ENCODE results near the gene SEC24B. TPM values are rescaled to one million over a fixed set of nuclear protein-coding genes. Genes with fewer than 3 reads are reported as not detected.

The SEC24B gene
- total RNA-seq, 1 experiment from 2014 or later: 35.0 TPM

DNA sequence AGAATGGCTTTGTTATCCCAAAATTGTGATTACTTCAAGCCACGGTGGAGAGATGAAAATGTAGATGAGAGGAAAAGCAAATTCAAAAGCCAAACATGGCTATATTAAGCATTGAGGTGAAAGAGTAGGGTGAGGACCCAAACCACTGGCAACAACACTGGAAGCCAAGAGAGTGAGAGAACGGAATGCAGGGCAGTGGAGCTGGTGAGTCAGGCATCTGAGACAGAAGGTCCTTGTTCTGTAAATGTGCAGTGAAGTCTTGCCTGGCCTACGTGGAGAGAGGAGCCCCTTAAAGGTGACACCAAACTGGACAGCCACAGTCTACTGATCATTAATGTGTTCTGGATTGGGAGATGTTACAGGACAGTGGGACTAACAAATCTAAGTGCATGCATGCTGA is 22.8 kb upstream of the SEC24B start:
- ChIA-PET POLR2A (no interaction called here), CTCF (interaction anchor here (0.7 to 1.1 kb wide), 5 partner anchors 9 to 560 kb away, joined by 3 to 5 read pairs (median 3); no protein-coding TSS in a partner anchor)
- no TSS peak for BruUV-seq (replicated peaks)
- H3K27me3 Mint-ChIP-seq (ENCODE audit: insufficient read depth, unreplicated experiment): no peaks in the 10 kb centered on the region
- H3K4me1 Mint-ChIP-seq (ENCODE audit: insufficient read depth, unreplicated experiment): peaks cover 13% of the 10 kb centered on the region
- no peaks in the 10 kb centered on the region for H3K36me3 Mint-ChIP-seq (ENCODE audit: insufficient read depth, unreplicated experiment)
- intact Hi-C loops (cut with micrococcal nuclease): no loop called here
- TF ChIP-seq, protein P1, sequence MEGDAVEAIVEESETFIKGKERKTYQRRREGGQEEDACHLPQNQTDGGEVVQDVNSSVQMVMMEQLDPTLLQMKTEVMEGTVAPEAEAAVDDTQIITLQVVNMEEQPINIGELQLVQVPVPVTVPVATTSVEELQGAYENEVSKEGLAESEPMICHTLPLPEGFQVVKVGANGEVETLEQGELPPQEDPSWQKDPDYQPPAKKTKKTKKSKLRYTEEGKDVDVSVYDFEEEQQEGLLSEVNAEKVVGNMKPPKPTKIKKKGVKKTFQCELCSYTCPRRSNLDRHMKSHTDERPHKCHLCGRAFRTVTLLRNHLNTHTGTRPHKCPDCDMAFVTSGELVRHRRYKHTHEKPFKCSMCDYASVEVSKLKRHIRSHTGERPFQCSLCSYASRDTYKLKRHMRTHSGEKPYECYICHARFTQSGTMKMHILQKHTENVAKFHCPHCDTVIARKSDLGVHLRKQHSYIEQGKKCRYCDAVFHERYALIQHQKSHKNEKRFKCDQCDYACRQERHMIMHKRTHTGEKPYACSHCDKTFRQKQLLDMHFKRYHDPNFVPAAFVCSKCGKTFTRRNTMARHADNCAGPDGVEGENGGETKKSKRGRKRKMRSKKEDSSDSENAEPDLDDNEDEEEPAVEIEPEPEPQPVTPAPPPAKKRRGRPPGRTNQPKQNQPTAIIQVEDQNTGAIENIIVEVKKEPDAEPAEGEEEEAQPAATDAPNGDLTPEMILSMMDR (IDR thresholded peaks at IDR 0.05; ENCODE audit: unreplicated experiment): no peak
- DNase-seq (ENCODE audit: unreplicated experiment): no peak
- no peak overlapping the region for H3K27ac Mint-ChIP-seq (ENCODE audit: low read depth, unreplicated experiment)
- H3K4me3 Mint-ChIP-seq (ENCODE audit: unreplicated experiment): no peak overlapping the region
- no peaks in the 10 kb centered on the region for H3K9me3 Mint-ChIP-seq (ENCODE audit: unreplicated experiment)

- CTCF ChIA-PET: interaction anchor here (0.5 to 1.4 kb wide), 9 partner anchors 10 to 888 kb away, joined by 3 to 8 read pairs (median 3); partner anchors contain the start of genes CASP6 and SEC24B
- POLR2A ChIA-PET: interaction anchor here (1.1 kb wide), 1 partner anchor 733 kb away, joined by 4 read pairs; no protein-coding TSS in a partner anchor
- H3K9me3 Mint-ChIP-seq (ENCODE audit: unreplicated experiment): no peaks in the 10 kb centered on the region
These were observed 21.7 kb upstream of the SEC24B start for GRCh38 chr4:109411964-109412363.

DNA sequence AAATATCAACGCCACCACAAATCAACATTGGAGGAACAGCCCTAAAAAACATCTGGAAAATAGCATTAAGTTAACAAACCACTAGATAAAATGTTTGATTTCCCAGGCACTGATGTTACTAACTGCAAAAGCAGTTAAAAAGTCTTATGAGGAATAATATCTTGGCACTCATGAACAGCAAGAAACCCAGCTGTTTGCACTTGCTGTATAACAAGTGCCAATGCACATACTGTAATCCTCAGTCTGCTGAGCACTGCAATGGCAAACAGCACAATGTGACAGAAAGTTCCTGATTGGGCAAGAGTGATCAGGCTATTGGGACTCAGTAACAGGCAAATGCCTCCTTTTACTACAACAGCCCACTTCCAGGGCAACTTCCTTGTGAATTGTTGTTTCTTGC is 20.8 kb upstream of the SEC24B start:
- DNase-seq (ENCODE audit: unreplicated experiment): no peak
- peaks cover 13% of the 10 kb centered on the region for H3K4me1 Mint-ChIP-seq (ENCODE audit: insufficient read depth, unreplicated experiment)
- no peaks in the 10 kb centered on the region for H3K27me3 Mint-ChIP-seq (ENCODE audit: insufficient read depth, unreplicated experiment)
- no TSS peak for BruUV-seq (replicated peaks)
- H3K27ac Mint-ChIP-seq (ENCODE audit: low read depth, unreplicated experiment): no peak overlapping the region
- H3K36me3 Mint-ChIP-seq (ENCODE audit: insufficient read depth, unreplicated experiment): no peaks in the 10 kb centered on the region
- H3K9me3 Mint-ChIP-seq (ENCODE audit: unreplicated experiment): no peaks in the 10 kb centered on the region
- CTCF ChIA-PET: interaction anchor here (0.5 to 1.2 kb wide), 4 partner anchors 9 to 1870 kb away, joined by 3 read pairs; no protein-coding TSS in a partner anchor
- H3K4me3 Mint-ChIP-seq (ENCODE audit: unreplicated experiment): no peak overlapping the region
- POLR2A ChIA-PET: interaction anchor here (1.1 kb wide), 1 partner anchor 734 kb away, joined by 4 read pairs; no protein-coding TSS in a partner anchor
- TF ChIP-seq, protein P1 (IDR thresholded peaks at IDR 0.05; ENCODE audit: unreplicated experiment): no peak
- intact Hi-C loops (cut with micrococcal nuclease): no loop called here

More at GRCh38 chr4:109411964-109412363, 21.7 kb upstream of the SEC24B start:
- Mint-ChIP-seq H3K27ac (ENCODE audit: low read depth, unreplicated experiment) (no peak overlapping the region), H3K4me3 (ENCODE audit: unreplicated experiment) (no peak overlapping the region), H3K27me3 (ENCODE audit: insufficient read depth, unreplicated experiment) (no peaks in the 10 kb centered on the region), H3K4me1 (ENCODE audit: insufficient read depth, unreplicated experiment) (peaks cover 13% of the 10 kb centered on the region), H3K36me3 (ENCODE audit: insufficient read depth, unreplicated experiment) (no peaks in the 10 kb centered on the region)
- no TSS peak for BruUV-seq (replicated peaks)
- TF ChIP-seq, protein P1 (IDR thresholded peaks at IDR 0.05; ENCODE audit: unreplicated experiment): no peak
- peak; percentile 16 for DNase-seq (ENCODE audit: unreplicated experiment)
- intact Hi-C loops (cut with micrococcal nuclease): no loop called here

- BruUV-seq (replicated peaks): no TSS peak
- no peak for DNase-seq (ENCODE audit: unreplicated experiment)
- TF ChIP-seq, protein P1 (IDR thresholded peaks at IDR 0.05; ENCODE audit: unreplicated experiment): no peak
- peaks cover 6% of the 10 kb centered on the region for H3K4me1 Mint-ChIP-seq (ENCODE audit: insufficient read depth, unreplicated experiment)
- no peak overlapping the region for H3K27ac Mint-ChIP-seq (ENCODE audit: low read depth, unreplicated experiment)
- POLR2A ChIA-PET: interaction anchor here (0.6 to 0.7 kb wide), 2 partner anchors 559 to 582 kb away, joined by 4 read pairs; no protein-coding TSS in a partner anchor
- no peaks in the 10 kb centered on the region for H3K9me3 Mint-ChIP-seq (ENCODE audit: unreplicated experiment)
- no peaks in the 10 kb centered on the region for H3K27me3 Mint-ChIP-seq (ENCODE audit: insufficient read depth, unreplicated experiment)
- no peaks in the 10 kb centered on the region for H3K36me3 Mint-ChIP-seq (ENCODE audit: insufficient read depth, unreplicated experiment)
- H3K4me3 Mint-ChIP-seq (ENCODE audit: unreplicated experiment): no peak overlapping the region
- CTCF ChIA-PET: interaction anchor here (0.7 kb wide), 1 partner anchor 9 kb away, joined by 3 read pairs; no protein-coding TSS in a partner anchor
- intact Hi-C loops (cut with micrococcal nuclease): no loop called here
These were observed 18.7 kb upstream of the SEC24B start for GRCh38 chr4:109414938-109415337.

All from MCF 10A (cell line).